ENCODE results near the gene TRPC6. TPM values are rescaled to one million over a fixed set of nuclear protein-coding genes. Genes with fewer than 3 reads are reported as not detected.

Gene TRPC6
- polyA plus RNA-seq, 3 donors from 2014 or later, result not detected

DNA sequence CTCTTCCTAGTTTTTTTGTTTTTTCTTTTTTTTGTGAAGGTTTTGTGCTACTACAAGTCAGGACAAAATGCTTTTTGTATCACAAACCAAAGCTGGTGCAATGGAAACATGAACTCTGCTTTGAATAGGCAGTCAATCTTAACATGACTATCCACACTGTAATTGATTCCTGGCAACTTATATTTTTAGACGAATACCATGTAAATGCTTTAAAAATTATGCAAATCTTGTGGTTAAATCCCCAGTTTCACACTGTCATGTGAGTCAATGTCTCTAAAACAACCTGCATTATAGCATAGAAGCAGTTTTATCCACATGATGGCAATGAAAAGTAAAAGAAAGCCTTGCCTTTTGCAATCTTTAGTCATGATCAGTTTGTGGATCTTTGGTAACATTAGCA, 8.9 kb downstream of the TRPC6 start:
- H3K9me3 Mint-ChIP-seq, result peaks cover 2 to 33% (median 9%) of the 10 kb centered on the region in 6 donors
- H3K4me1 Mint-ChIP-seq, result no peaks in the 10 kb centered on the region
- no peak overlapping the region for H3K27ac Mint-ChIP-seq
- DNase-seq, result no peak
- peaks cover 0 to 4% (median 0%) of the 10 kb centered on the region in 3 donors for H3K27me3 Mint-ChIP-seq (ENCODE audit: low read depth in 3 of 3)
- no peak overlapping the region for H3K4me3 Mint-ChIP-seq
- H3K36me3 Mint-ChIP-seq, result no peaks in the 10 kb centered on the region

GRCh38 chr11:101567071-101567470, 16.7 kb downstream of the TRPC6 start:
- H3K4me3 Mint-ChIP-seq, result no peak overlapping the region
- peaks cover 8 to 30% (median 14%) of the 10 kb centered on the region in 6 donors for H3K9me3 Mint-ChIP-seq
- H3K27me3 Mint-ChIP-seq (ENCODE audit: low read depth in 3 of 3), result peaks cover 0 to 4% (median 2%) of the 10 kb centered on the region in 3 donors
- no peaks in the 10 kb centered on the region for H3K36me3 Mint-ChIP-seq
- H3K27ac Mint-ChIP-seq, result no peak overlapping the region
- no peak for DNase-seq
- no peaks in the 10 kb centered on the region for H3K4me1 Mint-ChIP-seq

DNA sequence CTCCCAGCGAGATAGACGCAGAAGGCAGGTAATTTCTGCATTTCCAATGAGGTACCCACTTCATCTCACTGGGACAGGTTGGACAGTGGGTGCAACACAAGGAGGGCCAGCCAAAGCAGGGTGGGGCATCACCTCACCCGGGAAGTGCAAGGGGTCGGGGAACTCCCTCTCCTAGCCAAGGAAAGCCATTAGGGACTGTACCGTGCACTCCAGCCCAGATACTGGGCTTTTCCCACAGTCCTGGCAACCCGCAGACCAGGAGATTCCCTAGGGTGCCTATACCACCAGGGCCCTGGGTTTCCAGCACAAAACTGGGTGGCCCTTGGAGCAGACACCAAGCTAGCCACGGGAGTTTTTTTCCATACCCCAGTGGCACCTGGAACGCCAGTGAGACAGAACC, 17.2 kb downstream of the TRPC6 start:
- Mint-ChIP-seq H3K9me3 (peaks cover 8 to 30% (median 14%) of the 10 kb centered on the region in 6 donors), H3K4me1 (no peaks in the 10 kb centered on the region), H3K27ac (no peak overlapping the region), H3K36me3 (no peaks in the 10 kb centered on the region), H3K4me3 (no peak overlapping the region), H3K27me3 (ENCODE audit: low read depth in 3 of 3) (peaks cover 0 to 4% (median 2%) of the 10 kb centered on the region in 3 donors)
- no peak for DNase-seq

DNA sequence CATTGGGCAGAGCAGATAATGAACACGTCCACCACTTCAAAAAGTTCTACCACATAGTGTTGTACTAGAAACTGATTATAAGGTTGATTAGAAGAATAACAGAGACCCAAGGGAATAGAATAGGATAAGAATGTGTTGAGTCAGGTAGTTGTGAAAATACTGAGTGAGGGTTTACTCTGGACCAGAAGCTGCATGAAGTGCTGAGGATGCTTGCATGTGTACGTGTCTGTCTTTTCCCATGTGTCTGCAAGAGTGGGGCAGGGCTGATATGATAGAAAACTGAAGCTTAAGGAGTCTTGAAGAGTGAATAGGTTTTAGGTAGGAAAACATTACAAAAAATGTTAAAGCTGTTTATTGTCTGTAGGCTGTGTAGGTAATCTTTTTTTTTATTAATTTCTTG, 20.6 kb downstream of the TRPC6 start:
- Mint-ChIP-seq H3K9me3 (peaks cover 2 to 25% (median 5%) of the 10 kb centered on the region in 6 donors), H3K27me3 (ENCODE audit: low read depth in 3 of 3) (peaks cover 0 to 2% (median 0%) of the 10 kb centered on the region in 3 donors), H3K27ac (no peak overlapping the region), H3K4me1 (no peaks in the 10 kb centered on the region), H3K36me3 (no peaks in the 10 kb centered on the region), H3K4me3 (no peak overlapping the region)
- DNase-seq, result no peak

- no peak overlapping the region for H3K27ac Mint-ChIP-seq
Observed at GRCh38 chr11:101555366-101555765, 28.4 kb downstream of the TRPC6 start.

DNA sequence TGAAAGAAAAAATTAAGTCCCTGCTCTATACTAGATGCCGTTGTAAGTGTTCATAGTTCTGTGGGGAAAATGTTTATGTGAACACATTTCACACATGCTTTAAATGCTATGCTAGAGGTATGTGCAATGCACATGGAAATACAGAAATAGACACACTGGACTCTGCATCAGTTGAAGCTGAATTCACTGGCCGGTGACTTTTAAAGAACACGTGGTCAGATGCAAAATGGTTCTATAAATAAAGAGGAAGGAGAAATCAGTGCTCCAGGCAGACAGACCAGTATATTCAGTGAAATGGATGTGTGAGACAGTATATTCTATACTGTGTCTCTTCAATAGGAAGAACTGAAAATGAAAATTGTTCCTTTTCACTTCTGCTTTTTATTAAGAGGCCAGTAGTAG, 29.9 kb downstream of the TRPC6 start:
- no peak for DNase-seq
- no peaks in the 10 kb centered on the region for H3K4me1 Mint-ChIP-seq
- H3K36me3 Mint-ChIP-seq, result no peaks in the 10 kb centered on the region
- H3K27me3 Mint-ChIP-seq (ENCODE audit: low read depth in 3 of 3), result no peaks in the 10 kb centered on the region
- H3K9me3 Mint-ChIP-seq, result peaks cover 0 to 24% (median 7%) of the 10 kb centered on the region in 6 donors
- no peak overlapping the region for H3K4me3 Mint-ChIP-seq
- no peak overlapping the region for H3K27ac Mint-ChIP-seq

More at GRCh38 chr11:101555366-101555765, 28.4 kb downstream of the TRPC6 start:
- no peak for DNase-seq
- H3K4me3 Mint-ChIP-seq, result no peak overlapping the region
- no peaks in the 10 kb centered on the region for H3K27me3 Mint-ChIP-seq (ENCODE audit: low read depth in 3 of 3)
- H3K9me3 Mint-ChIP-seq, result peaks cover 0 to 24% (median 7%) of the 10 kb centered on the region in 6 donors
- no peaks in the 10 kb centered on the region for H3K4me1 Mint-ChIP-seq
- no peaks in the 10 kb centered on the region for H3K36me3 Mint-ChIP-seq

DNA sequence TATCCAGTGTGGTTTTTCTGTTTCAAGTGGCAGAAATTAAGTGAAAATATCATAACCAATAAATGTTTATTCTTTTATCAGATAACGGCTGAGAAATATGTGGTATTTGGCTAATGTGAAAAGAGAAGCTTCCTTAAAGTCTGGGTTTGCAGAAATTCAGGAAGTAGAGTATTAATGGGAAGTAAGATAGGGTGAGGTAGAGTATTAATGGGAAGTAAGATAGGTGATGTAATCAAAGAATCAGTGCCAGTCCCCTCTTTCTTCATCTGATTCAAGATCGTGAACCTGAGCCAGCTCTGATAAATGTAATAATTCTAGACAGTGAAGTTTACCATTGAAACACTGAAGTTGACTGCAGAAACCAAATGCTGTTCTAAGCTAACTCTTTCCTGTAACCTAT, 30.9 kb downstream of the TRPC6 start:
- no peak for DNase-seq
- H3K4me3 Mint-ChIP-seq, result no peak overlapping the region
- H3K27ac Mint-ChIP-seq, result no peak overlapping the region

DNA sequence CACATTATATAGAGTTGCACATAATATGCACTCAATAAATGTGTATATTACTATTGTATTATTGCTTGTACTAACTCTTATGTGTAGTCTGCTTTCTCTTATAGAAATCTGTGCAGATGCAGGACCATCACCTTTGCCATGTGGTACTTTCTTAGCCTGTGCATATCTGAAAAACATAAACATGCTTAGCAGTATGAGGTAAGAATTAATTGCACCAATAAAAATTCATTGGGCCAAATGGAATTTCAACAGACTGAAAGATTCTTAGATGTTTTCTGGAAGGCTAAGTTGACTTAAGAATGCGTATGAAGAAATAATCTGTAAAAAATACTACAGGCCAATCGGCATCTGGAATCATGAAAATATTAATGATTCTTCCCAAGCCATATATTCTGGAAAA, 55.3 kb downstream of the TRPC6 start:
- Mint-ChIP-seq H3K4me3 (no peak overlapping the region), H3K9me3 (peaks cover 1 to 20% (median 7%) of the 10 kb centered on the region in 6 donors), H3K4me1 (no peaks in the 10 kb centered on the region), H3K27me3 (ENCODE audit: low read depth in 3 of 3) (no peaks in the 10 kb centered on the region), H3K36me3 (peaks cover 0 to 6% (median 0%) of the 10 kb centered on the region in 3 donors), H3K27ac (no peak overlapping the region)
- no peak for DNase-seq

More for the DNA sequence above, 30.9 kb downstream of the TRPC6 start:
- Mint-ChIP-seq H3K36me3 (no peaks in the 10 kb centered on the region), H3K9me3 (peaks cover 0 to 24% (median 7%) of the 10 kb centered on the region in 6 donors), H3K4me1 (no peaks in the 10 kb centered on the region), H3K27me3 (ENCODE audit: low read depth in 3 of 3) (no peaks in the 10 kb centered on the region)

- no peaks in the 10 kb centered on the region for H3K4me1 Mint-ChIP-seq
- no peaks in the 10 kb centered on the region for H3K36me3 Mint-ChIP-seq
- H3K9me3 Mint-ChIP-seq, result peaks cover 6 to 29% (median 21%) of the 10 kb centered on the region in 6 donors
- DNase-seq, result no peak
- H3K4me3 Mint-ChIP-seq, result no peak overlapping the region
- H3K27ac Mint-ChIP-seq, result no peak overlapping the region
- H3K27me3 Mint-ChIP-seq (ENCODE audit: low read depth in 3 of 3), result no peaks in the 10 kb centered on the region
Observed at GRCh38 chr11:101523634-101524260, 60.1 kb downstream of the TRPC6 start.

GRCh38 chr11:101523193-101523592, 60.6 kb downstream of the TRPC6 start:
- Mint-ChIP-seq H3K27ac (no peak overlapping the region), H3K4me3 (no peak overlapping the region), H3K4me1 (no peaks in the 10 kb centered on the region), H3K9me3 (peaks cover 6 to 32% (median 22%) of the 10 kb centered on the region in 6 donors), H3K36me3 (no peaks in the 10 kb centered on the region), H3K27me3 (ENCODE audit: low read depth in 3 of 3) (no peaks in the 10 kb centered on the region)
- DNase-seq, result no peak

DNA sequence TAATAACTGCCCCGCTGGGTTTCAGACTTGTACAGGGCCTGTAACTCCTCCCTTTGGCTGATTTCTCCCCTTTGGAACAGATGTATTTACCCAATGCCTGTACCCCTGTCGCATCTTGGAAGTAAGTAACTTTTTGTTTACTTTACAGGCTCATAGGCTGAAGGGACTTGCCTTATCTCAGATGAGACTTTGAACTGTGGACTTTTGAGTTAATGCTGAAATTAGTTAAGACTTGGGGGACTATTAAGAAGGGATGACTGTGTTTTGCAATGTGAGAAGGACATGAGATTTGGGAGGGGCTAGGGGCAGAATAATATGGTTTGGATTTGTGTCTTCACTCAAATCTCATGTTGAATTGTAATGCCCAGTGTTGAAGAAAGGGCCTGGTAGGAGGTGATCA, 62.0 kb downstream of the TRPC6 start:
- no peaks in the 10 kb centered on the region for H3K36me3 Mint-ChIP-seq
- DNase-seq, result no peak
- H3K27ac Mint-ChIP-seq, result no peak overlapping the region
- H3K9me3 Mint-ChIP-seq, result peaks cover 4 to 32% (median 22%) of the 10 kb centered on the region in 6 donors
- H3K4me3 Mint-ChIP-seq, result no peak overlapping the region
- no peaks in the 10 kb centered on the region for H3K27me3 Mint-ChIP-seq (ENCODE audit: low read depth in 3 of 3)
- H3K4me1 Mint-ChIP-seq, result no peaks in the 10 kb centered on the region

DNA sequence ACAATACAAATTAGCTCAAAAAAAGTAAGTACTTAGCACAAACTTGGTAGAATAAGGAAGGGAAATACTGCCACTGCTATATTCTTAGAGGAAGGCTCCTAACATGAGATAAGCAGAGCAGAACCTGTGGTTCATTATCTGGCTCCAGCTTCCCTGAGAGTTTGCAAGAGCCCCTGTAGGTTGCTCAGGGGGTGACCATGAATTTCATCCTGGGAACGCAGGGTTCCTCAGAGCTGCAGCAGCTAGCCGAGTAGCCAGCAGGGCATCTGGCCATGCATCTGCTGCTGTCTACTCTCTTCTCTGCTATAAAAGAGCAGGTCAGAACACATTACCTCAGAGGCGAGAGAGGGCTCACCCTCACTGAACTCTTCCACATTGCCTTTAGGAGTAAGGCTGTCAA, 67.3 kb downstream of the TRPC6 start:
- Mint-ChIP-seq H3K4me1 (no peaks in the 10 kb centered on the region), H3K27me3 (ENCODE audit: low read depth in 3 of 3) (no peaks in the 10 kb centered on the region), H3K27ac (no peak overlapping the region), H3K4me3 (no peak overlapping the region), H3K9me3 (peaks cover 4 to 18% (median 13%) of the 10 kb centered on the region in 6 donors), H3K36me3 (no peaks in the 10 kb centered on the region)
- no peak for DNase-seq

DNA sequence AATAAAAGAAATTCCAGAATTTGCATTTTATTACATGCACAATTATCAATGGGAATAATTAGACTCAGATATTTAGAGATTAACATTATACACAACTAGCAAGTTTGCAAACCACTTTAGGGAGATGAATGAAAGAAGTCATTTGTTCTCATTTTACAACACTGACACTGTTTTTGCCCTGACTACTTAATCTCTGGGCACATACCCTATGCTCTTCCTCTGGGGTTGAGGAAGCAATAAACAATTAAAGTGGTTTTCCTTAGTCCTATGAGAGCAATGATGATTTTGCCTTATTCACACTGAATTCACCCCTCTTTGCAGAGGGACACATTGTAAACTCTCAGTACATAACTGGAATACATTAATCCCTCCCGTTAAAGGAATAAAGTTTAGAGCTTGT, 72.7 kb downstream of the TRPC6 start:
- Mint-ChIP-seq H3K4me3 (no peak overlapping the region), H3K4me1 (no peaks in the 10 kb centered on the region), H3K9me3 (peaks cover 0 to 28% (median 4%) of the 10 kb centered on the region in 6 donors), H3K27me3 (ENCODE audit: low read depth in 3 of 3) (no peaks in the 10 kb centered on the region), H3K36me3 (peaks cover 0 to 3% (median 0%) of the 10 kb centered on the region in 3 donors), H3K27ac (no peak overlapping the region)
- no peak for DNase-seq

DNA sequence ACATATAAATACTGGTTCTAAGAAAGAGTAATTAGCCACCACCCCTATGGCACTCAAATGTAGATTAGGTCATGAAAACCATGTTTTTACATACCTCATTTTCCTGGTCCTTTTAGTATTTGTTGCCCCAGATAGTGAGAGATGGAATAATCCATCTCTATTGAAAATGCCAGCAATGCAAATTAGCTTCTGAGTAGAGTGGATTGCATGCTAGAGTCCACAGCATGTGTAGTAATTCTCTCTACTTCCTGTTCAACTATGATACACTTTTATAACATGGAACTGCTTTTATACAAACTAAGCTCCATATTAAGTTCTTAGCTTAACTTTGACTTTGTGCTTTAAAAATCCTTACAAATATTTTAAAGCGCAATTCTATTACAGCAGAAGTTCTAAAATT, 73.2 kb downstream of the TRPC6 start:
- Mint-ChIP-seq H3K27ac (no peak overlapping the region), H3K9me3 (peaks cover 0 to 28% (median 4%) of the 10 kb centered on the region in 6 donors), H3K4me3 (no peak overlapping the region), H3K27me3 (ENCODE audit: low read depth in 3 of 3) (no peaks in the 10 kb centered on the region), H3K36me3 (peaks cover 0 to 3% (median 0%) of the 10 kb centered on the region in 3 donors), H3K4me1 (no peaks in the 10 kb centered on the region)
- no peak for DNase-seq

- no peak overlapping the region for H3K4me3 Mint-ChIP-seq
- no peak overlapping the region for H3K27ac Mint-ChIP-seq
- H3K4me1 Mint-ChIP-seq, result no peaks in the 10 kb centered on the region
Observed at GRCh38 chr11:101509922-101510321, 73.9 kb downstream of the TRPC6 start.

More at GRCh38 chr11:101509922-101510321, 73.9 kb downstream of the TRPC6 start:
- Mint-ChIP-seq H3K9me3 (peaks cover 0 to 28% (median 3%) of the 10 kb centered on the region in 6 donors), H3K27me3 (ENCODE audit: low read depth in 3 of 3) (no peaks in the 10 kb centered on the region), H3K36me3 (peaks cover 0 to 4% (median 3%) of the 10 kb centered on the region in 3 donors)
- DNase-seq, result no peak

Measured in immature natural killer cell (primary cell).